ENCODE results near the gene PGS1. TPM values are rescaled to one million over a fixed set of nuclear protein-coding genes. Genes with fewer than 3 reads are reported as not detected.
A peak's percentile ranks its signal among the peaks of the same experiment; 100 is the strongest.

Gene PGS1
- total RNA-seq, 1 donor from 2014 or later: 66.9 TPM

- no peak for DNase-seq
Observed at GRCh38 chr17:78409191-78409928, 30.9 kb downstream of the PGS1 start.

GRCh38 chr17:78411241-78411857 is 32.9 kb downstream of the PGS1 start:
- no peak for DNase-seq

GRCh38 chr17:78412403-78412802 is 34.0 kb downstream of the PGS1 start:
- DNase-seq: peak; percentile 56

- peak; percentile 32 for DNase-seq
Observed at GRCh38 chr17:78414178-78415162, 36.0 kb downstream of the PGS1 start.

- DNase-seq: peak; percentile 44
Observed at GRCh38 chr17:78415821-78416711, 37.6 kb downstream of the PGS1 start.

- DNase-seq: peak; percentile 92
Observed at GRCh38 chr17:78416791-78417530, 38.5 kb downstream of the PGS1 start.

- no peak for DNase-seq
Observed at GRCh38 chr17:78417531-78417909, 39.1 kb downstream of the PGS1 start.

- DNase-seq: no peak
Observed at GRCh38 chr17:78418326-78419026, 40.0 kb downstream of the PGS1 start.

GRCh38 chr17:78419970-78420815 is 41.7 kb downstream of the PGS1 start:
- peak; percentile 30 for DNase-seq

GRCh38 chr17:78421084-78421533 is 42.7 kb downstream of the PGS1 start:
- no peak for DNase-seq

- DNase-seq: peak; percentile 88
Observed at GRCh38 chr17:78421534-78422266, 43.3 kb downstream of the PGS1 start.

GRCh38 chr17:78422267-78422605 is 43.8 kb downstream of the PGS1 start:
- no peak for DNase-seq

- DNase-seq: no peak
Observed at GRCh38 chr17:78422872-78423588, 44.6 kb downstream of the PGS1 start.

GRCh38 chr17:78423961-78424675 is 45.7 kb downstream of the PGS1 start:
- no peak for DNase-seq

GRCh38 chr17:78425429-78425828 is 47.0 kb downstream of the PGS1 start:
- DNase-seq: no peak

GRCh38 chr17:78426293-78426879 is 47.9 kb downstream of the PGS1 start:
- DNase-seq: no peak

- no peak for DNase-seq
Observed at GRCh38 chr17:78427140-78427539, 48.7 kb downstream of the PGS1 start.

Measured in dermis blood vessel endothelial cell (primary cell).